ENCODE measurements around the gene NSUN7.
A peak's percentile ranks its signal among the peaks of the same experiment; 100 is the strongest.

- no peak for TF ChIP-seq MAX (IDR thresholded peaks at IDR 0.05)
- TF ChIP-seq CTCF (IDR thresholded peaks at IDR 0.05; ENCODE audit: low read depth, low read length, missing input control), result no peak
- no peak for TF ChIP-seq JUND (IDR thresholded peaks at IDR 0.05)
- TF ChIP-seq GABPA (IDR thresholded peaks at IDR 0.05 in 1 of 2, conservative IDR thresholded peaks at IDR 0.05 in 1 of 2), result no peak
- TF ChIP-seq REST (IDR thresholded peaks at IDR 0.05), result no peak
- TF ChIP-seq RAD21 (IDR thresholded peaks at IDR 0.05), result peak in 1 of 2 donors; percentile 4
- TF ChIP-seq NR2F2 (IDR thresholded peaks at IDR 0.05), result no peak
- no peak for TF ChIP-seq ZBTB33 (IDR thresholded peaks at IDR 0.05)
- no peak for TF ChIP-seq ATF3 (IDR thresholded peaks at IDR 0.05)
- no peak for TF ChIP-seq TAF1 (conservative IDR thresholded peaks at IDR 0.05)
- TF ChIP-seq SP1 (IDR thresholded peaks at IDR 0.05), result no peak
- TF ChIP-seq FOXA1 (IDR thresholded peaks at IDR 0.05), result no peak
- TF ChIP-seq EGR1 (IDR thresholded peaks at IDR 0.05; ENCODE audit: low read depth in 2 of 2), result no peak
Observed at GRCh38 chr4:40710484-40711254, 39.1 kb upstream of the NSUN7 start.
